Type B pancreatic cell (in vitro differentiated cells): ENCODE results near the gene FOXD4L1. TPM values are rescaled to one million over a fixed set of nuclear protein-coding genes. Genes with fewer than 3 reads are reported as not detected.
"Not testable (repeated sequence)": the region's sequence is repeated elsewhere in the genome, so short reads cannot be mapped to it uniquely, and the experiment has no call there.

ENCODE experiments used
- DNase-seq: peaks from one replicate; pipeline ENCODE4 v3.0.0; 2021; ENCODE audit warnings: mixed read lengths; ENCODE audit not compliant: unreplicated experiment; ENCODE audit errors: extremely low spot score
- H3K27ac Mint-ChIP-seq: 2 replicates; pipeline ENCODE4 v1.8.0; 2021; ENCODE audit warnings: mild to moderate bottlenecking, mixed read lengths
- H3K27me3 Mint-ChIP-seq: 2 replicates; pipeline ENCODE4 v1.8.0; 2021; ENCODE audit warnings: mixed read lengths
- H3K36me3 Mint-ChIP-seq: 2 replicates; pipeline ENCODE4 v1.8.0; 2021; ENCODE audit warnings: mixed read lengths
- H3K4me1 Mint-ChIP-seq: one replicate; pipeline ENCODE4 v1.8.0; 2021; ENCODE audit warnings: mixed read lengths; ENCODE audit not compliant: unreplicated experiment
- H3K4me3 Mint-ChIP-seq: 2 replicates; pipeline ENCODE4 v1.8.0; 2021; ENCODE audit warnings: mild to moderate bottlenecking, mixed read lengths
- H3K9me3 Mint-ChIP-seq: 2 replicates; pipeline ENCODE4 v1.8.0; 2021; ENCODE audit warnings: mixed read lengths
- total RNA-seq: library from RNA; stranded (reverse); gene quantifications from 2 replicates; pipeline ENCODE4 v1.2.1, GENCODE V29; 2021; ENCODE audit warnings: low replicate concordance

The FOXD4L1 gene
- total RNA-seq, 1 donor from 2014 or later: 0.48 TPM

DNA sequence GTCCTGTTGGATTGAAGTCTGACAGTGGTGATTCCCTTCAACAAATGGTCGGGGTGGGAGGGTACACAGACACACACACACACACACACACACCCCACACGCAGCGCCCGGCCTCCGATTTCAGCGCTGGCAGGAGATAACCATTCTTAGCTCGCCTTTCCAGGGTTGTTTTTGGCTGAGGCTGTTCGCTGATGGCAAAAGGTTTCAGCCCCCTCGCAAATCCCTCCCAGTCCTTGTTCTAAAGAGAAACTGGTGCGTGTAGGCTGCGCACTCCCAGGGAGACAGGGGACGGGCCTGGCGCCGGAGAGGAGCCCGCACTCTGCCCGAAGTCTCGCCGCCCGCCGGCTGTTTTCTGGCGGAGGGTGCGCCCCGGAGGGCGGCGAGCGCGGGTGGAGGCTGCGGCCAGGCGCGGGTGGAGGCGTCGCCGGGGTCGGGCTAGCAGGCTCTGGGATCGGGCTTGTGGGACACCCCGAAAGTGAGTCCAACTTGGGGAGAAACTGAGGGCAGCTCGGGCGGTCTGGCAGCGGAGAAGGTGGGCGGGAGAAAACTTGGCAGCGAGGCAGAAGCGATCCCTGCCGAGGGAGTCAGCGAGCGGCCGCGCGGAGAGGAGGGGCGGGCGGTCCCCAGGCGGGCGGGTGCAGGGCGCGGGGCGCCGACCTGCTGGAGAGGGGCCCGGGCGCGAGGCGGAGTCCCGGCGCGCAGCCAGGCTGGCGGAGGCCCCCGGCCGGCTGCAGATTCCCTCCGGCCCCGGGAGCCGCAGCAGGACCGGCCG is 42.9 kb downstream of the FOXD4L1 start:
- H3K9me3 Mint-ChIP-seq, H3K36me3 Mint-ChIP-seq, H3K27ac Mint-ChIP-seq, DNase-seq, H3K4me1 Mint-ChIP-seq: not testable (repeated sequence)
- H3K4me3 Mint-ChIP-seq: peak overlapping the region; percentile 79
- peaks cover 29% of the 10 kb centered on the region for H3K27me3 Mint-ChIP-seq

DNA sequence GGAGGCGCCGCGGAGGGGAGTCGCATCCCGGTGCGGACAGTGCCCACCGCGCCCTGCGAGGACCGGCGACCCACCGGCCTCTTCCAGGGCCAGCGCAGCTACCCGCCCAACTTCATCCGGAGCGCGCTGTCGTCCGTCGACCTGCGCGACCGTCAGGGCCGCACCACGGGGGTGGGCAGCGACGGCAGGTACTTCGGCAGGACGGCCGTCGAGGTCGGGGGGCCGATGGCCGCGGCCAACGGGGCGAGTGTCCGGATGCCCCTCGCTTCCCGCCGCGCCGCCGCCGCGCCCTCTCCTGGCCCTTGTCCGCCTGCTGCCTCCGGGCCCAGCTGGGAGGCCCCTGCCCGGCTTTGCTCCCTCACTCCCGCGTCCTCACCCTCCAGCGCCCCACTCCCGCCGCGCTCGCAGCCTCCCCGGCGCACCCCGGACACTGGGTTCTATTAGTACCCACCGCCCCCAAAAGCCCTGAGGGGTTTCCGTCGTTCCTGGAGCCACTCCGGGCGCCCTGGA is 43.6 kb downstream of the FOXD4L1 start:
- Mint-ChIP-seq H3K4me3 (peak overlapping the region; percentile 85), H3K27me3 (peaks cover 29% of the 10 kb centered on the region)
- H3K27ac Mint-ChIP-seq, H3K4me1 Mint-ChIP-seq, H3K9me3 Mint-ChIP-seq, DNase-seq, H3K36me3 Mint-ChIP-seq: not testable (repeated sequence)

DNA sequence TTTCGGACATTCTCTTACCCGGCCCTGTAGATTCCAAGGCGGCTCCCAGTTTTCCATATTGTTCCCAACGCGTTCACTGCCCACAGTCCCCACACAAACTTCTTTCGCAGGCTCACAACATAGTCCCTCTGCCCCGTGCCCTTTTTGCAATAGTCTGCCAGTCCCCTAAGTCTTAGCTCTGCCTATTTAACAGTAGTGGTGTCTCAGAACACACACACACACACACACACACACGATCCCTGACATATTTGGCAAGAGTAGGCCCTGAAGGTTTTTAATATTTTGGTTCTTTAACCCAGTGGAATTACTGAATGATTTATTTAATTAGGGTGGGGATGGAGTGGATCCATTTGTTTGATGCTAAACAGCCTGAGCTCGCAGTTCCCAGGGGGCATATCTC is 44.1 kb downstream of the FOXD4L1 start:
- H3K4me1 Mint-ChIP-seq, DNase-seq, H3K9me3 Mint-ChIP-seq, H3K36me3 Mint-ChIP-seq, H3K27ac Mint-ChIP-seq: not testable (repeated sequence)
- Mint-ChIP-seq H3K27me3 (peaks cover 32% of the 10 kb centered on the region), H3K4me3 (peak overlapping the region; percentile 85)

Other genes starting within 250 kb of the FOXD4L1 start
- gene PAX8, start 219.7 kb upstream of the FOXD4L1 start, total RNA-seq: 2.1 and 56.9 TPM in 2 replicates
- 32.8 and 41.7 TPM in 2 replicates for gene ZNG1B, start 61.0 kb upstream of the FOXD4L1 start, total RNA-seq
- gene RABL2A, start 128.6 kb downstream of the FOXD4L1 start, total RNA-seq: 30.7 and 47.0 TPM in 2 replicates